Stomach (tissue), 9 donors: ENCODE data around the gene PFDN5. TPM values are rescaled to one million over a fixed set of nuclear protein-coding genes. Genes with fewer than 3 reads are reported as not detected.

Experiments used
- DNase-seq, 2 donors: peaks; one replicate each; pipeline versions ENCODE4 v3.0.0 to v3.0.0-alpha.2; 2013 to 2019
- H3K27ac ChIP-seq, 5 donors: fragments of 200-600 bp in 4 of 5; sonication (generic) in 4 of 5; one replicate each; pipeline ENCODE4 v1.5.1; 2013 to 2019; ENCODE audit warnings: mild to moderate bottlenecking in 1 of 5, moderate library complexity in 1 of 5
- H3K27me3 ChIP-seq, 3 donors: fragments of 200-600 bp; sonication (generic); one replicate each; pipeline ENCODE4 v1.5.1; 2017 to 2019; ENCODE audit warnings: mixed run types in 1 of 3
- H3K36me3 ChIP-seq, 4 donors: fragments of 200-600 bp; sonication (generic); 1 replicate in 3 of 4; 2 replicates in 1 of 4; pipeline ENCODE4 v1.5.1; 2016 to 2019
- H3K4me1 ChIP-seq, 4 donors: fragments of 200-600 bp; sonication (generic); one replicate each; pipeline ENCODE4 v1.5.1; 2016 to 2019
- H3K4me3 ChIP-seq, 4 donors: fragments of 200-600 bp; sonication (generic) in 3 of 4; one replicate each; pipeline ENCODE4 v1.5.1; 2016 to 2019; ENCODE audit warnings: mild to moderate bottlenecking in 1 of 4
- H3K9me3 ChIP-seq, 4 donors: fragments of 200-600 bp; sonication (generic); one replicate each; pipeline ENCODE4 v1.5.1; 2016 to 2019
- CTCF ChIP-seq, 7 experiments: fragments of 450-650 bp in 4 of 7; fragments of 200-600 bp in 3 of 7; sonication (generic) in 3 of 7; IDR thresholded peaks; one replicate each; pipeline ENCODE4 v1.5.1; 2016 to 2019; ENCODE audit warnings: antibody characterized with exemption in 7 of 7, control low read depth in 2 of 7, mild to moderate bottlenecking in 1 of 7
- EP300 ChIP-seq: sonication (generic); formaldehyde crosslinking; IDR thresholded peaks from one replicate; pipeline ENCODE4 v1.6.1; 2017; ENCODE audit warnings: antibody characterized with exemption
- POLR2A ChIP-seq, 4 donors: fragments of 450-650 bp; IDR thresholded peaks; one replicate each; pipeline ENCODE4 v1.6.1; 2016; ENCODE audit warnings: antibody characterized with exemption in 4 of 4, control low read depth in 2 of 4, mild to moderate bottlenecking in 1 of 4, moderate library complexity in 1 of 4
- POLR2AphosphoS5 ChIP-seq, 3 donors: sonication (generic); formaldehyde crosslinking; IDR thresholded peaks; one replicate each; pipeline ENCODE4 v1.6.1; 2016; ENCODE audit warnings: antibody characterized with exemption in 3 of 3
- WGBS, 5 donors: extraction: QIAGEN DNeasy Blood & Tissue Kit in 3 of 5; methylation state at CpG; one replicate each; pipeline versions ENCODE4 v1.1.5 to v1.1.7; 2013 to 2018; 5-methylcytosine and 5-hydroxymethylcytosine counted together
- intact Hi-C: fragments of 100-400 bp; cut with DNase I; formaldehyde crosslinking; loops from one replicate; pipeline ENCODE4 v1.15.1; 2023; ENCODE audit warnings: low total_unique reads
- polyA plus RNA-seq, 3 donors: library from polyadenylated mRNA; stranded (reverse); fragments of 200-250 nt; gene quantifications; one replicate each; pipeline ENCODE4 v1.2.3, GENCODE V29; 2013
- total RNA-seq, 5 donors: library from RNA; depleted of rRNA; stranded (reverse); fragments of >200 nt; gene quantifications; one replicate each; pipeline versions ENCODE4 v1.1.0 to v1.2.3, GENCODE V29; 2014 to 2016
- donor health status: healthy with polysubstance abuse.
- donor health status: Bipolar disorder and iron deficiency.
- donor health status: healthy.

Gene PFDN5
- total and polyA plus RNA-seq, 8 donors = 207 to 1,886 (median 560) TPM

GRCh38 chr12:53333289-53333688 is 37.9 kb downstream of the PFDN5 start:
- TF ChIP-seq EP300 (no peak), POLR2A (IDR thresholded peaks at IDR 0.05) (no peak), CTCF (IDR thresholded peaks at IDR 0.05) (no peak), POLR2AphosphoS5 (IDR thresholded peaks at IDR 0.05) (no peak)
- no peaks in the 10 kb centered on the region for H3K9me3 ChIP-seq

GRCh38 chr12:53333845-53334244 is 38.5 kb downstream of the PFDN5 start:
- TF ChIP-seq CTCF (IDR thresholded peaks at IDR 0.05) (no peak), EP300 (no peak), POLR2A (IDR thresholded peaks at IDR 0.05) (no peak), POLR2AphosphoS5 (IDR thresholded peaks at IDR 0.05) (no peak)
- H3K4me1 ChIP-seq = no peaks in the 10 kb centered on the region
- WGBS, 5 donors = 65 to 75% (median 70%) methylated on average over 7 of the region's 7 CpGs
- intact Hi-C loops = no loop called here
- peaks cover 0 to 71% (median 18%) of the 10 kb centered on the region in 3 donors for H3K27me3 ChIP-seq
- no peaks in the 10 kb centered on the region for H3K36me3 ChIP-seq
- no peak overlapping the region for H3K4me3 ChIP-seq
- no peak overlapping the region for H3K27ac ChIP-seq
- DNase-seq = no peak
- H3K9me3 ChIP-seq = no peaks in the 10 kb centered on the region

More at GRCh38 chr12:53333289-53333688, 37.9 kb downstream of the PFDN5 start:
- intact Hi-C loops = no loop called here
- Histone ChIP-seq H3K36me3 (no peaks in the 10 kb centered on the region), H3K4me1 (no peaks in the 10 kb centered on the region), H3K4me3 (no peak overlapping the region), H3K27ac (no peak overlapping the region), H3K27me3 (peaks cover 0 to 71% (median 12%) of the 10 kb centered on the region in 3 donors)
- DNase-seq = no peak
- WGBS, 5 donors = 77 to 89% (median 83%) methylated on average over 4 of the region's 4 CpGs

GRCh38 chr12:53334822-53335221 is 39.5 kb downstream of the PFDN5 start:
- H3K27ac ChIP-seq = no peak overlapping the region
- no peak for DNase-seq
- TF ChIP-seq POLR2AphosphoS5 (IDR thresholded peaks at IDR 0.05) (no peak), CTCF (IDR thresholded peaks at IDR 0.05) (no peak), EP300 (no peak), POLR2A (IDR thresholded peaks at IDR 0.05) (no peak)
- WGBS, 5 donors = 71 to 86% (median 78%) methylated on average over 8 of the region's 8 CpGs
- no peaks in the 10 kb centered on the region for H3K4me1 ChIP-seq
- H3K36me3 ChIP-seq = no peaks in the 10 kb centered on the region
- H3K27me3 ChIP-seq = peaks cover 0 to 79% (median 22%) of the 10 kb centered on the region in 3 donors
- no peaks in the 10 kb centered on the region for H3K9me3 ChIP-seq
- H3K4me3 ChIP-seq = no peak overlapping the region
- intact Hi-C loops = no loop called here

- Histone ChIP-seq H3K36me3 (no peaks in the 10 kb centered on the region), H3K4me1 (no peaks in the 10 kb centered on the region), H3K27ac (no peak within 1 kb of the TSS), H3K27me3 (peaks cover 0 to 79% (median 22%) of the 10 kb centered on the region in 3 donors), H3K4me3 (no peak within 1 kb of the TSS), H3K9me3 (no peaks in the 10 kb centered on the region)
- WGBS, 5 donors = 50 to 57% (median 53%) methylated on average over 15 of the region's 15 CpGs
- peak in 1 of 2 donors; percentile 45 for DNase-seq
- intact Hi-C loops = no loop called here
- TF ChIP-seq EP300 = no peak
- no peak for TF ChIP-seq POLR2AphosphoS5 (IDR thresholded peaks at IDR 0.05)
- TF ChIP-seq POLR2A (IDR thresholded peaks at IDR 0.05) = no peak
- TF ChIP-seq CTCF (IDR thresholded peaks at IDR 0.05) = no peak
Observed at GRCh38 chr12:53336181-53336681, 40.9 kb downstream of the PFDN5 start, which contains the start of gene SP7. Gene SP7 (minus strand): TSS chr12:53336354. CDS start chr12:53335646, 708 bp downstream.
